Tongue (tissue), 2 donors: Measurements from ENCODE around the gene ELK3. TPM values are rescaled to one million over a fixed set of nuclear protein-coding genes. Genes with fewer than 3 reads are reported as not detected.
A peak's percentile ranks its signal among the peaks of the same experiment; 100 is the strongest.

ENCODE experiments used
- DNase-seq: peaks from one replicate; pipeline ENCODE4 v3.0.0-alpha.2; 2015
- total RNA-seq: library from RNA; depleted of rRNA; stranded (reverse); fragments of >200 nt; gene quantifications from one replicate; pipeline ENCODE4 v1.2.3, GENCODE V29; 2014

Gene ELK3
- total RNA-seq, 1 donor from 2014 or later, result 34.3 TPM

DNA sequence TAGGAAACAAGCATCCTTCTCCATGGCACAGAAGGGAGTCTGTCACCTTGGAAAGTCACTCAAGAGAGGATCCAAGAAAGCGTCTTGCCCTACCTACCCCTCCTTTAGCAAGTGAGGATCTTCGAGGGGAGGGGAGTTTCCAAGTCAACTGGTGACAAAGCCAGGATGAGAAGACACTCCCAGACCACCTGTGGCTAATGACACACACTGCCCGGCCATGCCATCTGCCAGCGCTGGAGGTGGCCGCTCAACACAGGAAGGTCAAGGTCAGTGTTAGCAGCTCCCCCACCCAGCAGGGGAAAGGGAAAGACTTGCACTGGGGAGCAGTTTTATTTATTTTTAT lies 41.3 kb downstream of the ELK3 start:
- DNase-seq, result no peak

GRCh38 chr12:96236221-96236822 lies 42.1 kb downstream of the ELK3 start:
- DNase-seq, result no peak

- DNase-seq, result no peak
Measured at GRCh38 chr12:96237035-96237434, 42.9 kb downstream of the ELK3 start.

DNA sequence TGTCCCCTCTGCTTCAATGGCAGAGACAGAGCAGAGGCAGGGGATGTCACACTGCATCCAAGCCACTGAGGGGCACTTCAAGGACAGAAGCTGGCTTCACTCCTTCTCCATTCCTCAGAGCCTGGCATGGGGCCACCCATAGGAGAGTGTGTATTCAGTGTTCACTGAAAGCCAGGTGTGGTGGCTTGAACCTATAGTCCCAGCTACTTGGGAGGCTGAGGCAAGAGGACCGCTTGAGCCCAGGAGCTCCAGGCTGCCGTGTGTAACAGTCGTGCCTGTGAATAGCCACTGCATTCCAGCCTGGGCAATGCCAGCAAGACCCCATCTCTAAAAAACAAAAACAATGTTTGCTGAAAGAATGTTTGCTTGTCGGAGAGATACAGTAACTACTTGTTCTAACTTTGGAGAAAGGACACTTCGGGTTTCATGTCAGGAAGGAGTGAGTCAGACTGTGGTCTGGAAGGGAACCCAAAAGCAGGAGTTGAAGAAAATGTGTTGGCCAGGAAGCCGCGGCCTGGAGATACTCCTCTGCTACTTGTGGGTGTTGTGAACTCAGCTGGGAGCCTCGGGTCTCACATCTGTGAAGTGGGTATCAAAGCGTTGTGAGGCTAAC lies 43.4 kb downstream of the ELK3 start:
- peak; percentile 67 for DNase-seq

- DNase-seq, result peak; percentile 78
Measured at GRCh38 chr12:96238336-96239047, 44.3 kb downstream of the ELK3 start.

GRCh38 chr12:96239711-96240635 lies 45.8 kb downstream of the ELK3 start:
- peak; percentile 91 for DNase-seq

DNA sequence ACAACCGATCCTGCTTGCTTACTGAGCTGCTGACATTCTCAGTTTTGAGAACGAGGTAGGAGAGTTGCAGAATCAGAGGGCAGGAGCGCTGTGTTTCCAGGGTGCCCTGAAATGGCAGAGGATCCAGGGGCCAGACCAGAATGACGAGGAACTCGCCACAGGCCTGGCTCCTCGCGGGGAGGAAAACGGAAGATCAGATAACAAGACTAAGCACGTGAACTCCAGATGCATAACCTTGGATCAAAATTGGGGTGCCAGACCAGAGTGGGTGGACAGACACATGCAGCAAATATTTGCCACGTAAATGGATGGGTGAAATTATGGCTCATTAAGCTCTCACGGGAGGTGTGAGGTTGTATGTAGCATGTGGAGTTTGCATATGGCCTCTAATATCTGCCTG lies 46.5 kb downstream of the ELK3 start:
- no peak for DNase-seq

DNA sequence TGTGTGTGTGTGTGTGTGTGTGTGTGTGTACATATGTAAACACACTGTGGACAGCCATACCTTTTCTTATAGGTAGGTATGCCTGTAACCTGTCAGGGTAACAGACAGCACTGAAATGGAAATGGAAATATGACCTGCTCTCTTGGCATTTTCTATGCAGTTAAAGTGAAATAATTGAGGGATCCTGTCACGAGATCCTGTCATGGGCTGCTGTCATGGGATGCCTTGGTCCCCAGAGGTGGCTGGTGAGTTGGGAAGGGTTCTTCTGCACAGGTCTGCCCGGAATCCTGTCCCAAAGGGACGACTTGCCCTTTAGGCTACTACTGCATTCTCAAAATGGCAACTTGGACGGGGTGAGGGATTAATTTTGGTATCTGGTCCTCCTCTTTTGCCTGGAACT lies 47.3 kb downstream of the ELK3 start:
- DNase-seq, result no peak

GRCh38 chr12:96241846-96242256 lies 47.7 kb downstream of the ELK3 start:
- peak; percentile 88 for DNase-seq

GRCh38 chr12:96242597-96242996 lies 48.4 kb downstream of the ELK3 start:
- no peak for DNase-seq

DNA sequence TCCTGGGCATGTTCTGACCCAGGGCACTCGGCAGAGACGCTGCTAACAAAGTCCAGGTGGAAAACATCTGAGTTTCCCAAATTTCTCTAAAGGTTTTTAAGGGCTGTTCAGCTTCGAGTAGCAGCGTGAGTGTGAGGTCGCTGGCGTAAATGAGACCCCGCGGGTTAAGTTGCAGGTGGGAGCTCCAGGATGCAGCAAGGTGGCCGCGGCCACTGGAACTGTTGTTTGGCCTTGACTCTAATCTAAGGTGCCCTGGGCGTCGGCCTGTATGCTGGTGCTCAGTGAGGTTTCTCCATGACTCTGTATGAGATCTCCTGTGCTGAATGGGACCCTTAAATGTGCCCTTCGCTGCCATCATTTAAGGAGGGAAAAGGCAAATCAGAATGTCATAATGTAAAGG lies 50.7 kb downstream of the ELK3 start:
- DNase-seq, result no peak

DNA sequence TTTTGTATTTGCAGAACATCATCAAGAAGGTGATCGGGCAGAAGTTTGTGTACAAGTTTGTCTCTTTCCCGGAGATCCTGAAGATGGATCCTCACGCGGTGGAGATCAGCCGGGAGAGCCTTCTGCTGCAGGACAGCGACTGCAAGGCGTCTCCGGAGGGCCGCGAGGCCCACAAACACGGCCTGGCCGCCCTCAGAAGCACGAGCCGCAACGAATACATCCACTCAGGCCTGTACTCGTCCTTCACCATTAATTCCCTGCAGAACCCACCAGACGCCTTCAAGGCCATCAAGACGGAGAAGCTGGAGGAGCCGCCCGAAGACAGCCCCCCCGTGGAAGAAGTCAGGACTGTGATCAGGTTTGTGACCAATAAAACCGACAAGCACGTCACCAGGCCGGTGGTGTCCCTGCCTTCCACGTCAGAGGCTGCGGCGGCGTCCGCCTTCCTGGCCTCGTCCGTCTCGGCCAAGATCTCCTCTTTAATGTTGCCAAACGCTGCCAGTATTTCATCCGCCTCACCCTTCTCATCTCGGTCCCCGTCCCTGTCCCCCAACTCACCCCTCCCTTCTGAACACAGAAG lies 52.8 kb downstream of the ELK3 start:
- no peak for DNase-seq

GRCh38 chr12:96247563-96247962 lies 53.4 kb downstream of the ELK3 start:
- no peak for DNase-seq

DNA sequence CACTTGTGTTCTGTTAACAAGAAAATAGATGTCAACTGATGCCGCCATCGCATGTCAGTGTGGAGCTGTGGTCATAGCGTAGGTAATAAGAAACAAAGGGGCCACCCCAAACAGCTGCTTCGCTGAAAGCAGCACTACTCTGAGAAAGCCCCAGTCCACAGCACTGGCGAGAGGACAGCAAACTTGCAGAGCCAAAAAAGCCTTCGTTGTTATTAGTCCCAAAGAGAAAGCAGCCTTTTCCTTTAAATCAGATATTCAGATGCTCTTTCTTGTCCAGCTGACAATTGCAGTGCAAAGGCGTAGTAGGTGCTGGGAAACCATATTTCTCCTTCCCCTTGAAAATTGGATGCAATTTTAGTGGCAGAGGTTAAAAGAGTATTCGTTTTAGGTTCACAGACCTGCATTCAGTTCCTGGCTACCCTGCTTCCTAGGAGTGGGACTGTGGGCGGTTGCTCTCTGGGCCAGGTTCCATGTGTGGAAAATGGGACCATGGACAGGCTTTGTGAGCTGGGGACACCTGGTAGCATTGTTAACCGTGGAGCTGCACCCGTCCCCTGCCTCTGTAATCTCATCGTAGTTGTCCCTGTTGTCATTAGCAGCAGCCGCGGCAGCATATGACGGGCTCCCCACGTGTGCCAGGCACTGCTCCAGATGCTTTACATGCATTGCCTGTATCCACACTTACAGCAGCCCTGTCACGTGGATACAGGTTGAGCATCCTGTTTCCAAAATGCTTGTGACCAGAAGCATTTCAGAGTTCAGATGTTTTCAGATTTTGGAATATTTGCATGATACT lies 54.2 kb downstream of the ELK3 start:
- no peak for DNase-seq

DNA sequence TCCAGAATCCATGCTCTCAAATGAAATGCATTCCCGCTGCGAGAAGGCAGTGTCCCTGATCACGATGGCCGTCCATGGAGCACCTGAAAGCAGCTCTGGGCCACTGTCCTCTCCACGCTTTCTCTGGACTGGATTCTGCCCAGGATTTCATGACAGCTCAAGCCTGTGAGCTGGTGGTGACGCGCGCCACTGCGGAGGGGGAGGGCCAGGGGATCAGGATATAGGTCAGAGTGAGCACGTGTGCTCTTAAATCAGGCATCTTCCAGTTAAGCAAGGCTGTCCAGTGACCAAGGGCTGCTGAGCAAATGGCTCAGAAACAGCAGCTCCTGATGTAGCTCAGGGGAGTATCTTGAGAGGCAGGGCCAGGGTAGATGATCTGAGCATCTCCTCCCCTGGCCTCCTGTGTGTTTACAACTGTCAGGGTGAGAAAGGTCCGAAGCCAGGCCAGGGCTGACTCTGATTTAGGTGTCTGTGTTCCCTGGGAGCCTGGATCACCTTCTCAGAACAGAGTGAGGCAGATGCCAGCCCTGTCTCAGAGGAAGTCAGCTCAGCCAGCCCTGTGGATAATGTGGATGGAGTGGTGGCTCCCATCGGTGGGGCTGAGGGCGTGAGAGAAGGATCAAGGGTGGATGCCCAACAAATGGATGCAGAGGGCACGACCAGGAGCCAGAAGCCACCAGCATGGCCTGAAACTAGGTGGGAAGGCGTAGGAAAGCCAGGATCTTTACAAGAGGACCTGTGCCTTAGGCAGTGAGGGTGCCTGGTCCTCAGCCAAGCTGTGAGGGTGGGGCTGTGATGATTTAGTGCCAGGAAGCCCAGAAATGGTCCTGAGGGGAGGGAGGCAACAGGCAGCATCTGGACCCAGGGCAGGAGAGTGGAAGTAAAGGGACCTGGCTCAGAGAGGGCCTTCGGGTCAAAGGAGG lies 55.3 kb downstream of the ELK3 start:
- no peak for DNase-seq

DNA sequence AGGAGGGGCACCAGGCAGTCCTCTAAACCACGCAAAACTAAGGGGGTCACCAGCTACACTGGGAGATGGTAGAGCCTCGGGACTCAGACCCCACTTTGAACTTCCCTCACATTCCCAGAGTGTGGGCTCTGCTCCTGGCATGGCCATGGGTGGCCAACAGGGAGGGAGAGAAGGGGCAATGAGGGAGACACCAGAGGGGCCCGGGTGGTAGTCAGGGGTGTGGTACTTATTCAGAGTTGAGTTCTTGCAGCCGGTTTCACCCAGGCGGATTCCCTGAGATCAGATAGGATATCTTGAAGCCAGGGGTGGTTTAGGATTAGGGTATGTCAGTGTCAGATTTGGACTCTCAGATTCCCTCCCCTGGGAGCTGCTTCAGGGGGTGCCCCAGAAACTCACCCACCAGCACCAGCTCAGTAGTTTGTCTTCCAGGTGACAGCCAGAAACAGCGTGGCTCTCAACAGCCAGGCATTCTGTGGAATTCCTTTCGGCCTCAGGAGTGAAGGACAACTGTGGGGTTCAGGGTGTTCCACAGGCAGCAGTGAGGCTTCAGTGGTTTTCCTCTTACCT lies 56.0 kb downstream of the ELK3 start:
- DNase-seq, result no peak

GRCh38 chr12:96255077-96255476 lies 60.9 kb downstream of the ELK3 start:
- peak; percentile 33 for DNase-seq

- DNase-seq, result peak; percentile 21
Measured at GRCh38 chr12:96256672-96257361, 62.6 kb downstream of the ELK3 start.

GRCh38 chr12:96257550-96258103 lies 63.5 kb downstream of the ELK3 start:
- DNase-seq, result no peak
